Loucy (cell line): ENCODE data around the gene ITGA8.

Experiments
- H2AFZ ChIP-seq: fragments of 200-600 bp; sonication (generic); 2 replicates; pipeline ENCODE4 v1.6.0; 2016; ENCODE audit warnings: antibody characterized with exemption, mild to moderate bottlenecking, low read length, moderate library complexity
- H3F3A ChIP-seq: fragments of 200-600 bp; 2 replicates; pipeline ENCODE4 v1.6.0; 2016; ENCODE audit warnings: antibody characterized with exemption, low read depth, mild to moderate bottlenecking
- H3K27me3 ChIP-seq: fragments of 200-600 bp; sonication (generic); 2 replicates; pipeline ENCODE4 v1.6.1; 2014; ENCODE audit warnings: low read length, mild to moderate bottlenecking; ENCODE audit not compliant: insufficient read depth, poor library complexity, severe bottlenecking
- H3K36me3 ChIP-seq: fragments of 200-600 bp; sonication (generic); 2 replicates; pipeline ENCODE4 v1.6.1; 2016; ENCODE audit warnings: low read length; ENCODE audit not compliant: insufficient read depth
- H3K4me1 ChIP-seq: fragments of 200-600 bp; sonication (generic); 2 replicates; pipeline ENCODE4 v1.5.1; 2014; ENCODE audit warnings: low read length, mild to moderate bottlenecking; ENCODE audit not compliant: insufficient read depth, poor library complexity, severe bottlenecking
- H3K4me2 ChIP-seq: fragments of 200-600 bp; sonication (generic); 2 replicates; pipeline ENCODE4 v1.6.0; 2014; ENCODE audit warnings: antibody characterized with exemption, low read length, low read depth, mild to moderate bottlenecking; ENCODE audit not compliant: poor library complexity, severe bottlenecking
- H3K4me3 ChIP-seq: fragments of 200-600 bp; sonication (generic); 2 replicates; pipeline ENCODE4 v1.5.1; 2014; ENCODE audit warnings: low read length, mild to moderate bottlenecking, mixed read lengths; ENCODE audit not compliant: poor library complexity, severe bottlenecking
- H3K79me2 ChIP-seq: fragments of 200-600 bp; sonication (generic); 2 replicates; pipeline ENCODE4 v1.6.1; 2014; ENCODE audit warnings: low read length; ENCODE audit not compliant: insufficient read depth
- H3K9ac ChIP-seq: fragments of 200-600 bp; sonication (generic); 2 replicates; pipeline ENCODE4 v1.6.0; 2014; ENCODE audit warnings: mild to moderate bottlenecking, low read depth, low read length, moderate library complexity; ENCODE audit not compliant: poor library complexity, severe bottlenecking
- H3K9me2 ChIP-seq: fragments of 200-600 bp; sonication (generic); replicated peaks from 2 replicates; pipeline ENCODE4 v1.6.1; 2016; ENCODE audit warnings: low read depth, low read length, mixed read lengths
- H3K9me3 ChIP-seq: fragments of 200-600 bp; sonication (generic); 2 replicates; pipeline ENCODE4 v1.6.1; 2014; ENCODE audit warnings: mild to moderate bottlenecking, antibody characterized with exemption, low read length, low read depth; ENCODE audit not compliant: insufficient read depth
- H4K20me1 ChIP-seq: fragments of 200-600 bp; sonication (generic); 2 replicates; pipeline ENCODE4 v1.6.0; 2014; ENCODE audit warnings: antibody characterized with exemption, low read length, mild to moderate bottlenecking; ENCODE audit not compliant: insufficient read depth, poor library complexity, severe bottlenecking
- EZH2phosphoT487 ChIP-seq: fragments of 200-600 bp; IDR thresholded peaks from 2 replicates; pipeline ENCODE4 v1.6.1; 2018; ENCODE audit warnings: antibody characterized with exemption, mild to moderate bottlenecking, moderate library complexity, borderline replicate concordance
- TF ChIP-seq, protein P1 (sequence below): fragments of 200-600 bp; sonication (generic); conservative IDR thresholded peaks from 2 replicates; pipeline ENCODE4 v1.5.1; 2014; ENCODE audit warnings: mild to moderate bottlenecking, antibody characterized with exemption, low read length

The ITGA8 gene

DNA sequence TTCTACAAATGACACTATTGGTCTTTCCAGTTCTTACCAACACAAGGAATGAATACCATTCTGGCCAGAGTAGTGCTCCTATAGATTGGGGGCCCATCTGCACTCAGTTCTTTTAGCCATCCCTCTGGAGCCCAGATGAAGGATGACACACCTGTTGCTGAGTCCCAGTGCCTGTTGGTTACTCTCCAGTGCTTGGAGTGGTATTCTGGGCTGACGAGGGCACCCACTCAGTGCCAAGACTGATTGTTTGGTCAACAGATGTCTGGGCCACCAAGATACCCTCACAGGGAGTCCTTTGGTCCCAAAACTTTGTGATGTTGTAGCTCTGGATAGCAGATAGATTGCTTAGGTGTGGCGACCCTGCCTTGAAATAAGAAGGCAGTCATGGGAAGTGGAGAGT is 23.7 kb upstream of the ITGA8 start:
- no peak for TF ChIP-seq EZH2phosphoT487
- TF ChIP-seq, protein P1, sequence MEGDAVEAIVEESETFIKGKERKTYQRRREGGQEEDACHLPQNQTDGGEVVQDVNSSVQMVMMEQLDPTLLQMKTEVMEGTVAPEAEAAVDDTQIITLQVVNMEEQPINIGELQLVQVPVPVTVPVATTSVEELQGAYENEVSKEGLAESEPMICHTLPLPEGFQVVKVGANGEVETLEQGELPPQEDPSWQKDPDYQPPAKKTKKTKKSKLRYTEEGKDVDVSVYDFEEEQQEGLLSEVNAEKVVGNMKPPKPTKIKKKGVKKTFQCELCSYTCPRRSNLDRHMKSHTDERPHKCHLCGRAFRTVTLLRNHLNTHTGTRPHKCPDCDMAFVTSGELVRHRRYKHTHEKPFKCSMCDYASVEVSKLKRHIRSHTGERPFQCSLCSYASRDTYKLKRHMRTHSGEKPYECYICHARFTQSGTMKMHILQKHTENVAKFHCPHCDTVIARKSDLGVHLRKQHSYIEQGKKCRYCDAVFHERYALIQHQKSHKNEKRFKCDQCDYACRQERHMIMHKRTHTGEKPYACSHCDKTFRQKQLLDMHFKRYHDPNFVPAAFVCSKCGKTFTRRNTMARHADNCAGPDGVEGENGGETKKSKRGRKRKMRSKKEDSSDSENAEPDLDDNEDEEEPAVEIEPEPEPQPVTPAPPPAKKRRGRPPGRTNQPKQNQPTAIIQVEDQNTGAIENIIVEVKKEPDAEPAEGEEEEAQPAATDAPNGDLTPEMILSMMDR: no peak

GRCh38 chr10:15742836-15743235 is 23.1 kb upstream of the ITGA8 start:
- H4K20me1 ChIP-seq: no peaks in the 10 kb centered on the region
- no peak overlapping the region for H2AFZ ChIP-seq
- H3K27me3 ChIP-seq: no peaks in the 10 kb centered on the region
- H3K4me2 ChIP-seq: no peak overlapping the region
- H3K36me3 ChIP-seq: no peaks in the 10 kb centered on the region
- H3K9ac ChIP-seq: no peak overlapping the region
- no peaks in the 10 kb centered on the region for H3K79me2 ChIP-seq
- H3K9me2 ChIP-seq: no peaks in the 10 kb centered on the region
- H3K9me3 ChIP-seq: no peaks in the 10 kb centered on the region
- H3K4me3 ChIP-seq: no peak overlapping the region
- no peaks in the 10 kb centered on the region for H3K4me1 ChIP-seq
- no peaks in the 10 kb centered on the region for H3F3A ChIP-seq
- TF ChIP-seq, protein P1: no peak
- TF ChIP-seq EZH2phosphoT487: no peak

More for the DNA sequence above, 23.7 kb upstream of the ITGA8 start:
- no peaks in the 10 kb centered on the region for H3K79me2 ChIP-seq
- no peak overlapping the region for H3K4me3 ChIP-seq
- no peak overlapping the region for H2AFZ ChIP-seq
- H3K4me2 ChIP-seq: no peak overlapping the region
- no peaks in the 10 kb centered on the region for H3F3A ChIP-seq
- H3K9me2 ChIP-seq: no peaks in the 10 kb centered on the region
- H3K9me3 ChIP-seq: no peaks in the 10 kb centered on the region
- no peak overlapping the region for H3K9ac ChIP-seq
- H3K36me3 ChIP-seq: no peaks in the 10 kb centered on the region
- H3K4me1 ChIP-seq: no peaks in the 10 kb centered on the region
- no peaks in the 10 kb centered on the region for H3K27me3 ChIP-seq
- H4K20me1 ChIP-seq: no peaks in the 10 kb centered on the region

DNA sequence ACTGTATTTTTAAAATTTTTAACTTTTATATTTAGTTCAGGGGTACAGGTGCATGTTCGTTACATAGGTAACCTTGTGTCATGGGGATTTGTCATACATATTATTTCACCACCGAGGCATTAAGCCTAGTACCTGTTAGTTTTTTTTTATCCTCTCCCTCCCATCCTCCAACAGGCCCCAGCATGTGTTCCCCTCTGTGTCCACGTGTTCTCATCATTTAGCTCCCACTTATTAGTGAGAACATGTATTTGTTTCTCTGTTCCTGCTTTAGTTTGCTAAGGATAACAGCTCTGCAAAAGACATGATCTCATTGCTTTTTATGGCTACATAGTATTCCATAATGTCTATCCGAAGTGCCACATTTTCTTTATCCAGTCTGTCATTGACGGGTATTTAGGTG is 22.4 kb upstream of the ITGA8 start:
- no peak overlapping the region for H3K9ac ChIP-seq
- TF ChIP-seq, protein P1: no peak
- TF ChIP-seq EZH2phosphoT487: no peak
- H4K20me1 ChIP-seq: no peaks in the 10 kb centered on the region
- H3K27me3 ChIP-seq: no peaks in the 10 kb centered on the region
- no peak overlapping the region for H2AFZ ChIP-seq
- H3K9me2 ChIP-seq: no peaks in the 10 kb centered on the region
- H3K36me3 ChIP-seq: no peaks in the 10 kb centered on the region
- no peaks in the 10 kb centered on the region for H3K9me3 ChIP-seq
- no peaks in the 10 kb centered on the region for H3K79me2 ChIP-seq
- H3F3A ChIP-seq: no peaks in the 10 kb centered on the region
- H3K4me1 ChIP-seq: no peaks in the 10 kb centered on the region
- H3K4me3 ChIP-seq: no peak overlapping the region
- no peak overlapping the region for H3K4me2 ChIP-seq
